Testis (tissue), 3 donors: ENCODE results near the gene ABCC9. TPM values are rescaled to one million over a fixed set of nuclear protein-coding genes. Genes with fewer than 3 reads are reported as not detected.
A peak's percentile ranks its signal among the peaks of the same experiment; 100 is the strongest.

ENCODE experiments used
- DNase-seq: peaks from one replicate; pipeline ENCODE4 v3.0.0-alpha.2; 2019
- H3K27ac ChIP-seq, 2 donors: fragments of 200-600 bp; sonication (generic); one replicate each; pipeline ENCODE4 v1.5.1; 2019
- H3K27me3 ChIP-seq: fragments of 200-600 bp; sonication (generic); one replicate; pipeline ENCODE4 v1.5.1; 2019
- H3K36me3 ChIP-seq: fragments of 200-600 bp; sonication (generic); one replicate; pipeline ENCODE4 v1.5.1; 2017; ENCODE audit warnings: low read depth; ENCODE audit errors: missing control alignments
- H3K4me1 ChIP-seq: fragments of 200-600 bp; sonication (generic); one replicate; pipeline ENCODE4 v1.5.1; 2019
- H3K4me3 ChIP-seq, 2 donors: fragments of 200-600 bp; sonication (generic); one replicate each; pipeline ENCODE4 v1.5.1; 2017 to 2019
- H3K9me3 ChIP-seq: fragments of 200-600 bp; sonication (generic); one replicate; pipeline ENCODE4 v1.5.1; 2017
- CTCF ChIP-seq, 3 experiments: fragments of 450-650 bp in 2 of 3; fragments of 200-600 bp in 1 of 3; sonication (generic) in 1 of 3; IDR thresholded peaks; one replicate each; pipeline ENCODE4 v1.5.1; 2016 to 2019; ENCODE audit warnings: antibody characterized with exemption in 3 of 3, mild to moderate bottlenecking in 2 of 3, moderate library complexity in 1 of 3
- POLR2A ChIP-seq: fragments of 450-650 bp; IDR thresholded peaks from one replicate; pipeline ENCODE4 v1.6.1; 2017; ENCODE audit warnings: antibody characterized with exemption, mild to moderate bottlenecking, moderate library complexity
- WGBS, 2 donors: methylation state at CpG; one replicate each; pipeline ENCODE4 v1.1.5; 2018; 5-methylcytosine and 5-hydroxymethylcytosine counted together
- intact Hi-C: fragments of 100-400 bp; cut with DNase I; formaldehyde crosslinking; loops from one replicate; pipeline ENCODE4 v1.15.1; 2023; ENCODE audit warnings: low total_unique reads
- polyA plus RNA-seq: library from polyadenylated mRNA; stranded (reverse); fragments of 350-450 nt; fragmentation: Illumina TruSeq; extraction: RNeasy Lipid Tissue Mini Kit (QIAGEN cat#74804); gene quantifications from one replicate; pipeline ENCODE4 v1.2.3, GENCODE V29; 2014; ENCODE audit warnings: low read depth, low replicate concordance; ENCODE audit not compliant: insufficient read depth
- total RNA-seq, 2 donors: library from RNA; depleted of rRNA; stranded (reverse); fragments of >200 nt; gene quantifications; one replicate each; pipeline ENCODE4 v1.2.3, GENCODE V29; 2016

The ABCC9 gene
- total and polyA plus RNA-seq, 3 donors from 2014 or later: 2.1 to 2.7 (median 2.3) TPM

- intact Hi-C loops: no loop called here
- TF ChIP-seq POLR2A (no peak), CTCF (IDR thresholded peaks at IDR 0.05) (no peak)
- Histone ChIP-seq H3K36me3 (no peaks in the 10 kb centered on the region), H3K9me3 (no peaks in the 10 kb centered on the region), H3K4me3 (no peak overlapping the region), H3K27me3 (no peaks in the 10 kb centered on the region), H3K4me1 (no peaks in the 10 kb centered on the region), H3K27ac (no peak overlapping the region)
- WGBS, 2 donors: 93% methylated on average over 3 of the region's 3 CpGs
- no peak for DNase-seq
Measured at GRCh38 chr12:21780786-21781185, 160.4 kb downstream of the ABCC9 start.

GRCh38 chr12:21776175-21776574 is 165.1 kb downstream of the ABCC9 start:
- 61 to 77% methylated on average over 3 of the region's 3 CpGs for WGBS, 2 donors
- Histone ChIP-seq H3K9me3 (no peaks in the 10 kb centered on the region), H3K4me1 (no peaks in the 10 kb centered on the region), H3K27me3 (no peaks in the 10 kb centered on the region), H3K36me3 (no peaks in the 10 kb centered on the region), H3K4me3 (no peak overlapping the region), H3K27ac (no peak overlapping the region)
- intact Hi-C loops: no loop called here
- no peak for TF ChIP-seq CTCF (IDR thresholded peaks at IDR 0.05)
- no peak for TF ChIP-seq POLR2A
- no peak for DNase-seq

GRCh38 chr12:21775133-21775820 is 165.9 kb downstream of the ABCC9 start:
- intact Hi-C loops: no loop called here
- peak overlapping the region in 1 of 2 donors; percentile 9 for H3K27ac ChIP-seq
- H3K4me1 ChIP-seq: no peaks in the 10 kb centered on the region
- H3K4me3 ChIP-seq: peak overlapping the region; percentile 48 to 60
- TF ChIP-seq POLR2A (no peak), CTCF (IDR thresholded peaks at IDR 0.05) (no peak)
- no peak for DNase-seq
- WGBS, 2 donors: 22 to 25% methylated on average over 14 of the region's 14 CpGs
- no peaks in the 10 kb centered on the region for H3K9me3 ChIP-seq
- H3K27me3 ChIP-seq: no peaks in the 10 kb centered on the region
- H3K36me3 ChIP-seq: no peaks in the 10 kb centered on the region

GRCh38 chr12:21774358-21775132 is 166.7 kb downstream of the ABCC9 start, which contains the start of gene KCNJ8:
KCNJ8 (minus strand) TSS chr12:21774706; CDS start chr12:21773616, 1,090 bp downstream.
- DNase-seq: peak; percentile 35
- Histone ChIP-seq H3K36me3 (no peaks in the 10 kb centered on the region), H3K27ac (peak within 1 kb of the TSS in 1 of 2 donors; percentile 42), H3K9me3 (no peaks in the 10 kb centered on the region), H3K4me1 (no peaks in the 10 kb centered on the region), H3K4me3 (peak within 1 kb of the TSS; percentile 48 to 60), H3K27me3 (no peaks in the 10 kb centered on the region)
- TF ChIP-seq POLR2A (no peak), CTCF (IDR thresholded peaks at IDR 0.05) (no peak)
- WGBS, 2 donors: 1 to 3% methylated on average over 34 to 45 of the region's 49 CpGs
- intact Hi-C loops: no loop called here
